Activated CD4-positive, alpha-beta T cell treated with anti-CD3 and anti-CD28 coated beads for 24 hours (primary cell): ENCODE results near the gene C5orf47.
A peak's percentile ranks its signal among the peaks of the same experiment; 100 is the strongest.
"Not testable (repeated sequence)": the region's sequence is repeated elsewhere in the genome, so short reads cannot be mapped to it uniquely, and the experiment has no call there.

Experiments
- DNase-seq, 2 donors: peaks; one replicate each; pipeline ENCODE4 v3.0.0-alpha.2; 2020; ENCODE audit warnings: low read depth in 2 of 2

C5orf47 gene

DNA sequence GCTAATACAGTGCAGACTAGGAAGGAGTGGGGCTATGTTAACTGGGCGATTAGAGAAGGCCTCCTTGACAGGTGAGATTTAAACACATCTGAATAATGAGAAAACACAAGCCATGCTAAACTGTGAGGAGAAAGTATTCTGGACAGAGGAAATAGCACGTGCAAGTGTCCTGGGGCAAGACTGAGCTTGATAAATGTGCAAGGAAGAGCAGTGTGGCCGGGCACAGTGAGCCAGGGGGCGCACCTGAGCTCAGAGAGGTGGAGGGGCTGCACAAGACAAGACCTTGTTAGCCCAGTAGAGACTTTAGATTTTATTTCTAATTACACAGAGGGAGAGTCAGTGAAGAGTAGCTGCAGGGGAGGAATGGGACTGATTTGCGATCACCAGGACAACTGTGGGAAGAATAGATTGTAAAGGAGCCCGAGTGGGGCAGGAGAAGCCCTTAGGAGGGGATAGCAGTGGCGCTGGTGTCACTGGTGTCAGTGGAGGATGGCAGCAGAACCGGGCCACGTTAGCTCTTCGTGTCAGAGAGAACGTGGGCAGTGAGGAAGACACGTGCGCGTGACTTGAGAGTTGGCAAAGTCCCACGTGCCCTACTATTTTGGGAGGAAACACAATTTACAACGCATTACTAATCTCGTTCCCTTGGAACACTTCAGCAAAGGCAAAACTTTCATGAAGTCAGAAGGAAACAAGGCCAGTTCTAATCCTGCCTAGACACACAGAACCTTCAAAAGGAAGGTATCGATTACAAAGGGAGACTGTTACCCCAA lies 17.9 kb upstream of the C5orf47 start:
- no peak for DNase-seq

DNA sequence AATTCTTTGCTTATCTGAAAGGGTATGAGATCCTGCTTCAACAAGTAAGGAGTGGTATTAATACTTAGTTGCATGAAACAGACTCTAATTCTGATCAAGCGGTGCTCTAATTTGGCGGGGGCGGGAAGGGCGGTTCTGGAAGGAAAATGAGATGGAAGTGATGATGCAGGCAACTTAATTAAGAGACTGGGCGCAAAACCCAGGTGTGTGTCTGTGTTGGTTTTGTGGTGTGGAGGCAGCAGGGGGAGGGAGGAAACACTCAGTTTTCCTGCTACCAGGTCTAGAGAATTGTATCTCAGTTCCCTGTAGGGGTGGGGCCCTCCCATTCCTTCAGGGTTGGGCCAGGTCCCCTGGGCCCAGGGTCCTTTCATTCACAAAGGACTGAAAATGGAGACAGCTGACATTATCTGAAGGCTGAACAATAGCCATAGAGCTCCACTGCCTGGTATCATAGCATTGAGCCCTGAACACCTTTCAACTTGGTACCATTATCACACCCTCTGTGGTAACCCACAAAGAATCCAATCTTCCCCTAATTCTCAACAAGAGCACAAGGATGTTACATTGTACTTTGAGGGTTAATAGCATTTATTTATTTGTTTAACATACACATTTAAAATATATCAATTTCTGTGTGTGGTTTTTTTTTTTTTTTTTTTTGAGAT lies 17.2 kb upstream of the C5orf47 start:
- DNase-seq = no peak

DNA sequence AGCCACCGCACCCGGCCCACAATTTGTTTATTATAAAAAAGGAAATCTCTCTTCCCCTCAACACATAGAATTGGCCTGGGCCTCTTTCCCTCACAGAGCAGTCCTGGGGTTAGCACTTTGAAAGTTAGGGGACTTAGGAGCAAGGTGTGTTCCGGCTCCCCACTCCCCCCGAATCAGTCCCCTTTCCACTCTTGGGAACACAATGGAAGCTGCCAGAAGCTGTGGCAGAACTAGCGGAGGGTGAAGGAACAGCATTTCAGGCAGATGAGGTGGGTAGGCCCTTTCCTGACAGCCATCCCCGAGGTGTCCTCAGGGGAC lies 16.4 kb upstream of the C5orf47 start:
- DNase-seq = no peak

DNA sequence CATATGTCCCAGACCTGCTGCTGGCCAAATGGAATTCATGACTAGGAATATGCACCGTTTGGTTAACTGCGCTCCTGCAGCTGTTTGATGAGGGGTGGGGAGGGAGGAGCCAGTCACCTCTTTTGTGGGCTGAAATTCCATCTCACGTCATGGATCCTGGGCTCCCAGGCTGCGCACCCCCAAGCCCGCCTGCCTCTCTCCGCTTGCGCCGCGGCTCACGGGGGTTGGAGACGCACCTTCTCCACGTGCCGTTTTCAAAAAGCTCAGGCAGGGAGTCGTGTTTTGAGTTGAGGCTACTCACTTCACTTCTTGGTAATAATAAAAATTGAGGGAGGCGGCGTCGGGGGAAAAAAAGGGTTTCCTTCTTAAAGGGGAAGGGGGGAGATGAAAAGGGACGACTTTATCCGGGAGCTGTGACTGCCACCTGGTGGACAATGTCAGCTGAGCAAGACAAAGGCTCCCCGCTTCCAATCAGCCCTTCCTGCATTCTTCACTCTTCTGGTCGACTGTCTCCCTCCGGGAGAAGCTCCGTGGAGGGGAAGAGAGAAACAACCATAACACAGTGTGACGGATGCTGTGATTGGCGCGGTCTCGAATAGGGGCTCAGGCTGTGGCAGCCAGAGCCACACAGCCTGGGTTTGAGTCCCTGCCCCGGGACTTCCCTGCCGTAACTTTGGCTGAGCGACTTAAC lies 15.9 kb upstream of the C5orf47 start:
- peak; percentile 57 to 66 for DNase-seq

DNA sequence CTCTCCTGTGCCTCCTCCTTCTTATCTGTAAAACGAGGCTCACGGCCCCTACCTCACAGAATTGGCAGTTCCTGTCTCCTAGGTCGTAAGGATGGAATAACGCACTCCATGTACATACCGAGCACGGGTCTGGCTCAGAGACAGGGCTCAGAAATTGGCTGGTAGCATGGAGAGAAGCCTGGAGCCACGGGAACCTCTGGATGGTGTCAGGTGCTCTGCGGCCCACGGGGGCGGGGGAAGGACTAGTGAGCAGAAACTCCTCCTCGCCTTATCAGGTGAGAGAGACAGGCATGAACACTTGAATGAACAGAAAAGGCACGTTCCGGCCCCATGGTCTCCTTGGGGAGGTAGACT lies 15.4 kb upstream of the C5orf47 start:
- DNase-seq = no peak

DNA sequence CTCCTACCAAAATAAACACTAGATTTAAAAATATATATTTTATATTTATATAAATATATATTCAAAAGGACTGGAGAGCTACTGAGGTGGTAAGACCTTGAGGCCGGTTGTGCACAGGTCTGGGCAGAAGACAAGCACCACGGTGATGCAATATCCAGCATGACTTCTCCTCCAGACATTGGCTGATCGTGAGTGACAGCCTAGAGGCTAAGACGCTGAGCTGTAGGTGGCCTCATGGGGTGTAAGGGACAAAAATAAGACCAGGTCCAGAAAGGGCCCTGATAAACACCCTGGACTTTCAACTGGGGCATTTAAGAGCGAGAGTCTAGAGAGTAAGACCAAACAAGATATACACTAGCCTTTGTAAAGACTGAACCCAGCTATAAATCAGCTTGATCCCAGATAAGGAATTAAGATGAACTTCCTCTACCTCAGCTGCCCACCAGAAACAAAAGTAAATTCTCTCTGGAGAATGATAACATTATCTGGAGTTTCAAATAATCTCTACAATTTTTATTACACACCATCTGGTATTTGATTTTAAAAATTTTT lies 14.2 kb upstream of the C5orf47 start:
- no peak for DNase-seq

DNA sequence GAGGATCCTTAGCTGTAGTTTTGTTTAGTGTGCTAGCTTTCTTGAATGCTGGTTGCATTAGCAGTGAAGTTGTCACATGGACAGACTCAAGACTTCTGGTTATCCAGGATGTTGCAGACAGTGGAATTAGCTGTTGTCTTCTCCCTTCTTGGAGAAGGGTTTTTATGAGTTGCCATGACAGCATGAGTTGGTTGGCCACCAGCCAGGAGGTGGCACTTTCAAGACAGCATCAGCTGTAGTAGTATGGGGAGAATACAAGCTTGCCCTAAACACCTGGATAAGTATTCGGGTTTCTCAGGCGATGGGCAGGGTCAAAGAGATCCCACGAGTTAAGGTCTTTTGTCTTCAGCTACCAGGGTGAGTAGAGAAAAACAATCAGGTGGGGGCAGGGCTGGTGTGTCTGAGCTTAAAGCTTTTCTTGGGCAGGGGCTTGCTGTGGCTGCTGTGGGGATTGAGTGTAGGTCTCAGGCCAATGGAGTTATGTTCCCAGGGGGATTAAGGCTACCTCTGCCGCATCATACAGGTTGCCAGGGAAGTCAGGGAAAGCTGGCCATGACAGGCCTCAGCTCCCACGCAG lies 7.7 kb upstream of the C5orf47 start:
- no peak for DNase-seq

DNA sequence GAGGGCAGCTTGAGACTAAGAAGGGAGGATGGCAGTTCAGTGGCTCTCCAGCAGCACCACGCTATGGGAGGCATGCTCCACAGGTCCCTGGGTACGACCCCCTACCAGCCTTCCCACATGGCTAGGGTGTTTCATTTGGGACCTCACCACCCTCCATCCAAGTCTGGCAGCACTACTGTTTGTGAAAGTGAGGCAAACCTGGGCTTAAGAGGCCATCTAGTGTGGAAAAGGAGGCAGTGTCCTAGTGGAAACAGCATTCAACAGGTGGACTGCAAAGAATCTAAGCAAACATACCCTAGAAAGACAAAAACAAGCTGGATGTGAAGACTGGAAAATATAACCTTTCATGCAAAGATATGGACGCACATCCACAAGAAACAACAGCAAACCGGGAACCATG lies 4.8 kb upstream of the C5orf47 start:
- DNase-seq = no peak

DNA sequence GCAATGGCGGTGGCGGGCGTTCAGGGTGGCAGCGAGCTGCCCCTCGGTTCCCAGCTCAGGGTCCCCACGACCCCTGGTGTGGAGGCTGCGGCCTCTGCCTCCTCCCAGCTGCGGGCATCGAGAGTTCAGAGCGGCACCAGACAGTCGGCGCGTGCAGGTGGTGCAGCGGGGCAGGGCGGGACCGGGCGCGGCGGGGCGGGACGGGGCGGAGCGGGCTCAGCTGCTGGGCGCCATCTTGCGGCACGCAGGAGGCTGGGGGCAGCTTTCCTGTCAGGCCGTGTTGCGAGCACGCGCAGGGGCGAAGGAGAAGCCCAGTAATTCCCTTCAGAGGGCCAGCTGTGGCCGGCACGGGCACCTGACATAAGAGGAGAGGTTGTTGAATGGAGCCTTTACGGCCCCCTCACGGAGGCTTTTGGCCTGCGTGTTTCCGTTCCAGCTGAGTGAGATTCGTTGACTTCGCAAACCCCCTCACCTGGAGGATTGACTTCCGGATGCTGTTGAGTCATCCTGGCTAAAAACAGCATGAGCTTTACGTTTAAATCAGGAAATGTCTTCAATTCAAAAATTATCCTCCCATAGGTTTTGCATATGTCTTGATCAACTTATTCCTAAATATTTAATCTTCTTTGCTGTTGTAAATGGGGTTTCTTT lies 587 bp downstream of the C5orf47 start:
- no peak for DNase-seq

DNA sequence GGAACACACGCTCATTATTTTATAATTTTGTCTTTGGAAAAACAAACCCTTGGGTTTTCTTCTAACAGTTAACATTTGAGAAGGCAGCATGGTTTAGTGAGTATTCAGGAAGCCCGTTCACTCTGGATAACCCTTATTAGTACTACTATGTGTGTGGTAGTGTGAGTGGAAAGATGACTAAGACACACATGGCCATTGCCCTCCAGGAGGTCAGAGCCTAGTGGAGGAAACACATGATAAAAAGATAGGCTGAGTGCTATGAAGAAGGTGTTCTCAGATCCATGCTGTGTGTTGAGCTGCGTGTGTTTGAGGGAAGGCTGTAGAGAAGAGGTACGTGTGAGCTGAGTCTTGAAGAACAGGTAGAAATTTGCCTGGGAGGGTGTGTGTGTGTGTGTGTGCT lies 8.4 kb downstream of the C5orf47 start:
- DNase-seq = no peak

DNA sequence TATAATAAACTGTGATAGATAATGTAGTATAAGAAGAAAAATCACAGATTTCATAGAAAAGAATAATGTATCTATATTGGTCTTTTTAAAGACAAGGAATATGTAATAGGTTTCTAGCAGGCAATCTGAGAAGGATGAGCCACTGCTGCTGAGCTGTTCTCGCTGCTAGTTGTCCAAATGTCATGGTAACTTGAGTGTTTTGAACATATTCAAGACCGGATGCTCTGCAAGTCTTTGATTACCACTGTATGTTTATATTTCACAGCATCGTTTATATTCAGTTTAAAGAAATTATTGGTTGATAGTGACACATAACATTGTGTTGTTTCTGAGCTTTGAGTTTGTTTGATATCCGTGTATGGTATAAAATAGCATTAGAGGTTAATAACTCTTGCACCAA lies 9.6 kb downstream of the C5orf47 start:
- no peak for DNase-seq

DNA sequence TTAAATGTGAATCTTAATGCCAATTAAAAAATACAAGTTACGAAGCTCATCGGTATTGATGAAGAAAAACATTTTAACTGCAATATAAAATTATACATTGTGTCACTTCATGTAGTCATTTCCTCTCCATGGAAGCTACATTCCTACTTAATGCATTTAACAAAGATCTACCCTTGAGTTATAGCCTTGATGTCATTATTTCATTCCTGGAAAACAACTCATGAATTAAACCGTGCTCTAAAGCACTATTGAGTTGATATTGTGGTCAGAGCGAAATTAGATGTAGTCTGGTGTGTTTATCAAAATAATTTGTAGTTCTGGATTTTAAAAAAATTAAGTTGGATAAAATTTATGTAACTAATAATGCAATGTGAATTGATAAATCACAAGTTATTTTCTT lies 11.1 kb downstream of the C5orf47 start:
- DNase-seq = no peak

DNA sequence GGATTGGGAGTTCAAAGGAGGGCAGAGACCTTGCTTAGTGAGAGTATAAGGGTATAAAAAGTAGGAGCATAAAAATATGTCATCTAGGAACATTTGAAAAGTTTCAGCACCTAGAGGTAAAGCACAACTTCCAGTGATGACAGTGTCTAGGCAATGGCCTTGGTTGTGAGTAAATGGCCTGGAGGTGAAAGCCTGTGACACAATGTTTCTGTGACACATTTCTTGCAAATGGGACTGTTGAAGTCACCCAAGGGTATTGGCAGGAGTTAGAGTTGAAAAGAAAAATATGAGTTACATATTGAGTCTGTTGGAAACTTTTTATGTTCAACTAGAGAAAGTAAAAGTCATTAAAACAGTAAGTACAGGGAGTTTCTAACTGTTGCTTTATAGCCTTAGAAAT lies 14.8 kb downstream of the C5orf47 start:
- DNase-seq = no peak

DNA sequence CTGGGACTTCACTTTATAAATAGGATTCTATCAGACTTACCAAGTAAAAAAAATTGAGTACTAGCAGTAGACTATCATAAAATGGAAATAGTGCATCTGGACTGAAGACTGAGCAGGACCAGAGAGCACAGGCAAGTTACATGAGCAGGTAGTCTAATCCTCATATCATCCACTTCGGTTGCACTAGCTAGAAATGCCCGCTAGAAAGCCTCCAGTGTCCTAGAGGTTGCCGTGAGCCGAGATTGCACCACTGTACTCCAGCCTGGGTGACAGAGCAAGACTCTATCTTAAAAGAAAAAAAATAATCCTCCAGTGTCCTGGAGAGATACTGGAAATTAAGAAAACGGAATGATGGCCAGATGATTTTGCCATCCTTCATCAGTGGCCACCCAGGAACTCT lies 20.0 kb downstream of the C5orf47 start:
- DNase-seq = no peak

DNA sequence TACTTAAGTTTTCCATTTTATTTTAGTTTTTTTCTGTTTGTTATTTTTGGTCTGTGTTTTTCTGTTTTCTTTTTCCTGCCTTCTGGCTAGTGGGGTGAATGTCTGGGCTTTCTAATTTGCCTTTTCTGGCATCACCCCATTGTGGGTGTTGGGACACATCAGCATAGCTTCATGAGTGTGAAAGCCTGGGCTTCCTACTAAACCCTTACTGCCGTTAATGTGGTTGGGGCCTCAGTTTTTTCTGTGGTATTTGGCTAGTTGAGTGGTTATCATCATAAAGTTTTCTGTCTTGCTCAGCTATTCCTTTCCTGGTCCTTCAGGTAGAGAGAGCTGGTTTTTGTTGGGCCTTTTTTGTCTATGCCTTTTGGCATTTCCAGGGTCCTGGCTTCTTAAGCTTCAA lies 21.4 kb downstream of the C5orf47 start:
- DNase-seq = no peak

DNA sequence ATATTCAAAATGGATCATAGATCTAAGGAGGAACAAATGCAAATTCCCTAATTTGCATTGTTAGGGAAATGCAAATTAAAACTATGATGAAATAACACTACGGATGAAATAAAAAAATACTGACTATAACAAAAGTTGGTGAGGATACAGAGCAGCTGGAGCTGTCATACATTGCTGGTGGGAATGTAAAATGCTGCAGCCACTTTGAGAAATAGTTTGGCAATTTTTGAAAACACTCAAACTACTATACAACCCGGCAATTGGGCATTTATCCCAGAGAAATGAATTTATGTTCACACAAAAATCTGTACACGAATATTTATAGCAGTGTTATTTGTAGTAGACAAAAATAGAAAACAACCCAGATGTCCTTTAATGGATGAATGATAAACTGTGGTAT lies 22.5 kb downstream of the C5orf47 start:
- DNase-seq = no peak

DNA sequence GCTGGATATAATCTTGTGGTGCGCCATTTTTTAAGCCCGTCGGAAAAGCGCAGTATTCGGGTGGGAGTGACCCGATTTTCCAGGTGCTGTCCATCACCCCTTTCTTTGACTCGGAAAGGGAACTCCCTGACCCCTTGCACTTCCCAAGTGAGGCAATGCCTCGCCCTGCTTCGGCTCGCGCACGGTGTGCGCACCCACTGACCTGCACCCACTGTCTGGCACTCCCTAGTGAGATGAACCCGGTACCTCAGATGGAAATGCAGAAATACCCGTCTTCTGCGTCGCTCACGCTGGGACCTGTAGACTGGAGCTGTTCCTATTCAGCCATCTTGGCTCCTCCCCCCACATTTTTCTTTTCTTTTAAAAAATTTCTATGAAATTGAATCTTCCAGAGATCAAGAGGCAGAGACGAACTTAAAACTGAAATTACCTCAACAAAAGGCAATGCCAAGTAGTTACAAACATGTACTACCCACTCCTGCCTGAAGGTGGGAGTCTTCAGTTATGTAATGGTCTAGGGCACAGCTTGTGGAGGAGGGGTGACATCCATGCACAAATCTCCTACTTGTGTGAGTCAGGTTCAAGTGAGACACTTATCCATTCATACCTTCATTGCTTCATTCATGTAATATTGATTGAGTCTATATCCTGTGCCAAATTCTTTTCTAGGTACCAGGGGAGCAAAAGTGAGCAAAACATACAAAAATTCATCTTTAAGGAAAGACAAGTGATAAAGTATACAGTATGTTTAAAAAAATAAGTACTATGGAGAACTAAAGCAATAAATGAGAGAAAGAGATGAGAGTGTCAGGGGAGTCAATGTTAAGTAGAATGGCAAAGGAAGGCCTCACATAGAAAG lies 31.3 kb downstream of the C5orf47 start:
- not testable (repeated sequence) for DNase-seq

DNA sequence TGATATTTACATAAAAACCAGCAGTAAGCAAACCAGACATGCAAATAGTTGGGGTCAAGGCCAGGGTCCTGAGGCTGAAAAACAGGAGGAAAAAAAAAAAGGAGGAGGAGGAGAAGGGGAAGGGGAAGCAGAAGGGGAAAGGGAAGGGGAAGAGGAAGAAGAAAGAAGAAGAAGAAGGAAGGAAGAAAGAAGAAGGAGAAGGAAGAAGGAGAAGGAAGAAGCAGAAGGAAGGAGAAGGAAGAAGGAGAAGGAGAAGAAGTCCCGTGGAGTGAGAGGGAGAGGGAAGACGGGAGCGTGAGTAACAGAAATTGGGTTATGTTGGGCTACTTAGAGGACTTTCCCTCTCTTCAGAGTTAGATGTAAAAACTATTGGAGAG lies 31.9 kb downstream of the C5orf47 start:
- DNase-seq = no peak

DNA sequence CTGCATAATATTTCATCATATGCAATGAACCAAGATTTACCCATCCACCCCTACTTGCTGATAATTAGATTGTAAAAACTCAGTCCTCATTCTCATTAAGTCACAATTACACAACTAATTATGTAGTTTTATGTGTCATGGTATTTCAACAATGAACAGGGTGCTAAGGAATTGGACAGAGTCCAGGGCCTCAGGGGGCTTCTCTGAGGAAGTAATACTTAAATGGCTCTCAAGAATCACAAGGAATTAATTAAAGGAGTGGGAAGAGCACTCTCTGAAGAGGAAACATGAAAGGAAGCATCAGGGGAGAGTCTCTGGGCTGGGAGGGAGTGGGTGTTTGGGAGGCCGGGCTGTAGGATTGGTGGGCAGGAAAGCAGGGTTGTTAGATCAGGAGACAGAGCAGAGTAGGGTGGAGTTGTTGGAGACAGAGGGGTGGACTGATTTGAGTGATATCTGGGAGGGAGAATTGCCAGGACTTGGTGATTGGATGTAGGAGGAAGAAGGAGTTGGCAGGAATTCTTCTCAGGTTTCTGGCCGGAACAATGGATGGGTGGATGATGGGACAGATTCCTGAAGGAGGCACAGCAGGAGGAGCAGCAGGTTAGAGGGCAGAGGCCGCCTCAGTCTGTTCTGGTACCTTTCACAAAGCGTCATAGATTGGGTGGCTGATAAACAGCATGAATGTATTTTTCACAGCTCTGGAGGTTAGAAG lies 33.6 kb downstream of the C5orf47 start:
- no peak for DNase-seq

DNA sequence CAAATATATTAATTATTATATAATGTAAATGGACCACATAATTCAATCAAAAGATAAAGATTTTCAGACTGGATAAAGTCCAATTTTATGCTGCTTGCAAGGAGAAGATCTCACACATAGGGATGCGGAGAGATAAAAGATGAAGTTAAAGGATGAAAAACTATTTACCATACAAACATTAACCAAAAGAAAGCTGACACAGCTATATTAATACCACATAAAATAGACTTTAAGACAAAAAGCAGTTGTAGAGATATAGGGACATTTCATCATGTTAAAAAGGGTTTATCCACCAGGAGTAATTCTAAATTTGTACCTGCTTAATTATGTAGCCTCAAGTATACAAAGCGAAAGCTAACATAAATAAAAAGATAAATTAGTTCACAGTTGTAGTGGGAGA lies 41.3 kb downstream of the C5orf47 start:
- no peak for DNase-seq
